Psoas muscle (tissue), 8 donors: ENCODE data around the gene CAP2. TPM values are rescaled to one million over a fixed set of nuclear protein-coding genes. Genes with fewer than 3 reads are reported as not detected.
"Not testable (repeated sequence)": the region's sequence is repeated elsewhere in the genome, so short reads cannot be mapped to it uniquely, and the experiment has no call there.

ENCODE experiments used
- ATAC-seq, 4 donors: fragments of 200-7000 bp; cut with Tn5 transposase; one replicate each; pipeline ENCODE4 v1.9.1; 2020; ENCODE audit warnings: moderate library complexity in 3 of 4, mild to moderate bottlenecking in 2 of 4
- DNase-seq, 2 donors: peaks; one replicate each; pipeline ENCODE4 v3.0.0-alpha.2; 2020
- H3K27ac ChIP-seq: fragments of 200-600 bp; one replicate; pipeline ENCODE4 v1.8.0; 2022
- H3K27me3 ChIP-seq, 3 donors: fragments of 200-600 bp in 1 of 3; one replicate each; pipeline versions ENCODE4 v1.6.1 to v1.8.0; 2013 to 2022; ENCODE audit warnings: low read length in 2 of 3, mild to moderate bottlenecking in 2 of 3, moderate library complexity in 1 of 3; ENCODE audit not compliant: insufficient read depth in 3 of 3
- H3K36me3 ChIP-seq, 2 donors: fragments of 200-600 bp in 1 of 2; one replicate each; pipeline versions ENCODE4 v1.6.1 to v1.8.0; 2013 to 2022; ENCODE audit warnings: low read depth in 1 of 2, mild to moderate bottlenecking in 1 of 2, moderate library complexity in 1 of 2; ENCODE audit not compliant: insufficient read depth in 1 of 2
- H3K4me1 ChIP-seq: fragments of 200-600 bp; one replicate; pipeline ENCODE4 v1.8.0; 2022
- H3K4me3 ChIP-seq: fragments of 200-600 bp; one replicate; pipeline ENCODE4 v1.8.0; 2022; ENCODE audit warnings: mild to moderate bottlenecking
- H3K9me3 ChIP-seq: fragments of 200-600 bp; one replicate; pipeline ENCODE4 v1.8.0; 2022
- CTCF ChIP-seq: fragments of 200-600 bp; IDR thresholded peaks from one replicate; pipeline ENCODE4 v1.8.0; 2022; ENCODE audit warnings: antibody characterized with exemption
- WGBS, 3 donors: extraction: QIAGEN DNeasy Blood & Tissue Kit; methylation state at CpG; one replicate each; pipeline versions ENCODE4 v1.1.6 to v1.1.7; 2013; 5-methylcytosine and 5-hydroxymethylcytosine counted together
- intact Hi-C, 2 donors: fragments of 100-400 bp; cut with DNase I; formaldehyde crosslinking; loops; one replicate each; pipeline versions ENCODE4 v1.11.0 to v1.14.2; 2022
- polyA plus RNA-seq, 3 donors: library from polyadenylated mRNA; stranded (reverse); fragments of 200-250 nt; gene quantifications; one replicate each; pipeline ENCODE4 v1.2.3, GENCODE V29; 2013
- total RNA-seq, 4 donors: library from RNA; stranded (reverse); fragmentation: NEBNext Ultra II Directional in 2 of 4; extraction: Animal tissue kit (Norgen Biotek cat#: 25700) in 2 of 4; gene quantifications; one replicate each; pipeline versions ENCODE4 v1.2.1 to v1.2.4, GENCODE V29; 2021 to 2023
- donor health status: healthy with polysubstance abuse.
- donor health status: DM: no; HTN: no; CAD: no; lungs with moderate emphysema.
- donor health status: Bipolar disorder and iron deficiency.
- donor health status: healthy.
- donor health status: DM: yes; HTN: yes; CAD: no.
- donor health status: DM: no; HTN: no; CAD: no.
- donor health status: DM: no; HTN: no; CAD: no.
- donor health status: DM: yes; HTN: yes; CAD: no.

Gene CAP2
- total and polyA plus RNA-seq, 7 donors, result 176 to 452 (median 344) TPM

- Histone ChIP-seq H3K36me3 (peaks cover 0 to 38% of the 10 kb centered on the region in 2 donors), H3K27ac (peak overlapping the region; percentile 87), H3K4me3 (peak overlapping the region; percentile 10), H3K4me1 (peaks cover 50% of the 10 kb centered on the region), H3K27me3 (no peaks in the 10 kb centered on the region), H3K9me3 (no peaks in the 10 kb centered on the region)
- DNase-seq (no peak), ATAC-seq (peak; percentile 78 to 86 (median 82))
- 11 to 25% (median 20%) methylated on average over 3 of the region's 3 CpGs for WGBS, 3 donors
- intact Hi-C loops, result loop anchor here (5.0 kb wide), 2 partner anchors 37 to 38 kb away; partner anchors contain the start of gene CAP2 (in 2 of the 2)
- TF ChIP-seq CTCF, result no peak
Measured at GRCh38 chr6:17429383-17430061, 36.1 kb downstream of the CAP2 start.

- peak overlapping the region; percentile 87 for H3K27ac ChIP-seq
- intact Hi-C loops, result loop anchor here in 1 of 2 donors (5.0 kb wide), 1 partner anchor 36 kb away; no protein-coding TSS in a partner anchor
Measured at GRCh38 chr6:17431581-17431980, 38.2 kb downstream of the CAP2 start.

GRCh38 chr6:17432356-17432755 is 39.0 kb downstream of the CAP2 start:
- no peaks in the 10 kb centered on the region for H3K27me3 ChIP-seq
- no peak for TF ChIP-seq CTCF

More at GRCh38 chr6:17431581-17431980, 38.2 kb downstream of the CAP2 start:
- peaks cover 38% of the 10 kb centered on the region for H3K4me1 ChIP-seq
- no peak for DNase-seq
- no peak overlapping the region for H3K4me3 ChIP-seq
- H3K36me3 ChIP-seq, result peaks cover 0 to 30% of the 10 kb centered on the region in 2 donors
- WGBS, 3 donors, result 14 to 27% (median 24%) methylated on average over 2 of the region's 2 CpGs
- no peaks in the 10 kb centered on the region for H3K9me3 ChIP-seq
- peak; percentile 80 to 83 (median 81) for ATAC-seq
- TF ChIP-seq CTCF, result no peak
- H3K27me3 ChIP-seq, result no peaks in the 10 kb centered on the region

GRCh38 chr6:17439243-17439993 is 46.0 kb downstream of the CAP2 start:
- intact Hi-C loops, result no loop called here
- H3K4me3 ChIP-seq, result peak overlapping the region; percentile 7
- no peak for TF ChIP-seq CTCF
- DNase-seq (no peak), ATAC-seq (peak; percentile 62 to 80 (median 70))
- H3K36me3 ChIP-seq, result peaks cover 0 to 33% of the 10 kb centered on the region in 2 donors
- H3K27ac ChIP-seq, result peak overlapping the region; percentile 65
- H3K9me3 ChIP-seq, result no peaks in the 10 kb centered on the region
- WGBS, 3 donors, result 20 to 32% (median 25%) methylated on average over 11 of the region's 11 CpGs
- peaks cover 26% of the 10 kb centered on the region for H3K4me1 ChIP-seq
- no peaks in the 10 kb centered on the region for H3K27me3 ChIP-seq

More at GRCh38 chr6:17432356-17432755, 39.0 kb downstream of the CAP2 start:
- H3K27ac ChIP-seq, result peak overlapping the region; percentile 87
- intact Hi-C loops, result loop anchor here in 1 of 2 donors (5.0 kb wide), 1 partner anchor 35 kb away; no protein-coding TSS in a partner anchor
- H3K4me3 ChIP-seq, result no peak overlapping the region
- no peaks in the 10 kb centered on the region for H3K9me3 ChIP-seq
- DNase-seq (no peak), ATAC-seq (no peak)
- peaks cover 38% of the 10 kb centered on the region for H3K4me1 ChIP-seq
- 18 to 45% (median 22%) methylated on average over 2 of the region's 2 CpGs for WGBS, 3 donors
- peaks cover 0 to 30% of the 10 kb centered on the region in 2 donors for H3K36me3 ChIP-seq

- H3K27me3 ChIP-seq, H3K4me3 ChIP-seq, intact Hi-C loops, H3K27ac ChIP-seq, ATAC-seq, H3K9me3 ChIP-seq, DNase-seq: not testable (repeated sequence)
- peaks cover 0 to 33% of the 10 kb centered on the region in 2 donors for H3K36me3 ChIP-seq
- H3K4me1 ChIP-seq, result peaks cover 26% of the 10 kb centered on the region
- 95 to 96% (median 96%) methylated on average over 4 of the region's 4 CpGs for WGBS, 3 donors
Measured at GRCh38 chr6:17440811-17441210, 47.4 kb downstream of the CAP2 start.
